Aorta (tissue), 5 donors: ENCODE data around the gene NFATC1. TPM values are rescaled to one million over a fixed set of nuclear protein-coding genes. Genes with fewer than 3 reads are reported as not detected.

Source experiments
- ATAC-seq: fragments of 200-7000 bp; cut with Tn5 transposase; one replicate; pipeline ENCODE4 v1.9.1; 2022; ENCODE audit warnings: moderate library complexity; ENCODE audit not compliant: low FRiP score
- DNase-seq, 2 donors: peaks; one replicate each; pipeline ENCODE4 v3.0.0-alpha.2; 2020
- H3K27ac ChIP-seq, 2 donors: one replicate each; pipeline ENCODE4 v1.5.1; 2013; ENCODE audit warnings: low read length in 2 of 2, mild to moderate bottlenecking in 2 of 2, moderate library complexity in 2 of 2, control low read depth in 1 of 2, inconsistent platforms in 1 of 2, low read depth in 1 of 2
- H3K27me3 ChIP-seq, 2 donors: one replicate each; pipeline ENCODE4 v1.6.1; 2013; ENCODE audit warnings: control low read depth in 1 of 2, low read length in 1 of 2, mild to moderate bottlenecking in 1 of 2, moderate library complexity in 1 of 2; ENCODE audit not compliant: insufficient read depth in 2 of 2, control insufficient read depth in 1 of 2
- H3K36me3 ChIP-seq, 2 donors: one replicate each; pipeline ENCODE4 v1.6.1; 2013; ENCODE audit warnings: control low read depth in 1 of 2, low read length in 1 of 2, mild to moderate bottlenecking in 1 of 2; ENCODE audit not compliant: insufficient read depth in 2 of 2, control insufficient read depth in 1 of 2
- H3K4me1 ChIP-seq, 2 donors: one replicate each; pipeline ENCODE4 v1.6.1; 2013; ENCODE audit warnings: low read length in 2 of 2, control low read depth in 1 of 2, mild to moderate bottlenecking in 1 of 2, moderate library complexity in 1 of 2; ENCODE audit not compliant: insufficient read depth in 2 of 2, control insufficient read depth in 1 of 2
- H3K4me3 ChIP-seq, 2 donors: one replicate each; pipeline ENCODE4 v1.5.1; 2013; ENCODE audit warnings: low read length in 2 of 2, control low read depth in 1 of 2, mild to moderate bottlenecking in 1 of 2
- H3K9me3 ChIP-seq: one replicate; pipeline ENCODE4 v1.6.1; 2013; ENCODE audit warnings: mild to moderate bottlenecking, low read length; ENCODE audit not compliant: control insufficient read depth
- WGBS, 2 donors: extraction: QIAGEN DNeasy Blood & Tissue Kit; methylation state at CpG; one replicate each; pipeline ENCODE4 v1.1.7; 2013; 5-methylcytosine and 5-hydroxymethylcytosine counted together
- intact Hi-C, 2 donors: fragments of 100-400 bp; cut with DNase I; formaldehyde crosslinking; loops; one replicate each; pipeline versions ENCODE4 v1.14.2 to v1.15.0; 2022
- polyA plus RNA-seq, 2 donors: library from polyadenylated mRNA; stranded (reverse); fragments of 200-250 nt; gene quantifications; one replicate each; pipeline ENCODE4 v1.2.3, GENCODE V29; 2013
- total RNA-seq, 2 donors: library from RNA; stranded (reverse); fragmentation: NEBNext Ultra II Directional; extraction: Animal tissue kit (Norgen Biotek cat#: 25700); gene quantifications; one replicate each; pipeline ENCODE4 v1.2.1, GENCODE V29; 2021
- donor health status: healthy with polysubstance abuse.
- donor health status: Bipolar disorder and iron deficiency.
- donor health status: DM: no; HTN: no; CAD: no.
- donor health status: DM: no; HTN: no; CAD: no.
- donor health status: DM: yes; HTN: yes; CAD: no.

NFATC1 gene
- total and polyA plus RNA-seq, 4 donors: 2.0 to 39.2 (median 22.2) TPM

DNA sequence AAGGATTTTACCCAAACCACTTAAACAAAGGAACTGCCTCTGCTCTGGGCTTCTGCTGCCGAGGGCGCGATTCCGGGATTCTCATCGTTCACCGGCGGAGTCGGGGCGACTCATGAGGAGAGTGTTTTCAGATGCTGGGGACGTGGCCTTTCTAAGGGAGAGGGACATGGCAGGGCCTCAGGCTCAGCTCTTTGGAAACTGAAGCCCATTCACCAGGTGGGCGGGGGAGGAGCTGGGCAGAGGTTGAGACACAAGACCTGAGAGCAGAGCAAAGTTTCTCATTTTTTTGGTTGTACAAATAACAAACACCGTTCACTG is 29.8 kb downstream of the NFATC1 start:
- 88 to 92% methylated on average over 12 of the region's 12 CpGs for WGBS, 2 donors
- H3K27me3 ChIP-seq: no peaks in the 10 kb centered on the region
- H3K4me1 ChIP-seq: no peaks in the 10 kb centered on the region
- H3K36me3 ChIP-seq: no peaks in the 10 kb centered on the region
- ATAC-seq (no peak), DNase-seq (no peak)
- no peak overlapping the region for H3K4me3 ChIP-seq
- no peaks in the 10 kb centered on the region for H3K9me3 ChIP-seq
- no peak overlapping the region for H3K27ac ChIP-seq
- intact Hi-C loops: no loop called here

DNA sequence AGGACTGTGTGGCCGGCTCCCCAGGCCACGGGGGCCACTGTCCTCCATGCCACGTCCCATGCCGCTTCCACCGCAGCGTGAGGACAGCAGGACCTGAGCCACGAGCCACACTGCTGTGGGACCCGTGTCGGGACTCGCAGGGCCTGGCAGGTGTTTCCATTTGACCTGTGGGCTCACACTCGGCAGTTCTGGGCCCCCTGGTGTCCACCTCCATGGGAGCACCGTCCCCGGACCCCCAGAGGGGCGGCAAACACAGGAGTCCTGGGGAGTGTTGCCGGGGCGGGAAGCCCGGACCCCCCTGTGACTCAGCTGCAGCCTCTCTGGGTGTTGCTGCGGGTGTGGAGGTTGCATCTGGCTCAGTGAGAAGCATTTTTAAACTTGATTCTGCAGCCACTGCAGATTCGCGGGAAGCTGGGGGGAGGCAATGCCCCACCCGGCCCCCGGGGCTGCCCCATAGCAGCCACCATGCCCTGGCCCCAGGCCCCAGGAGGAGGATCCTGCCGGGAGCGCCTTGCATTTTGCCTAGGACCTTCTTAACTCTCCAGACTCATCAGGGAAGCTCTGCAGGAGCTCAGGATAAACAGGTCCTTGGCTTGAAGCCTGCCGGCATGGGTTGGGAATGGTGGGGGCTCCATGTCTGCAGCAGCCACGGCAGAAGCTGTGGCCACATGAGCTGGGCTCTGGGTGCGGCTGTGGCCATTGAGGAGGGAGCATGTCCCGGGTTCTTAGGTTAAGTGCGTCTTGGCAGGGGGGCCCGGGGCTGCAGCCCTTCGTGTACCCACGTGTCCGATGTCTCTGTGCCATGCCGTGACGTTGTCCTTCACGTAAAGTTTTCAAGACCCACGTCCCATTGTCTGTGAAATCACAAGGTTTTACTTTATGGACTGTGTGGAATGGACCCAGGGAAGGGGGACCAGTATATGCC is 30.9 kb downstream of the NFATC1 start:
- DNase-seq (no peak), ATAC-seq (no peak)
- intact Hi-C loops: loop anchor here in 1 of 2 donors (1.0 kb wide), 1 partner anchor 16 kb away; no protein-coding TSS in a partner anchor
- Histone ChIP-seq H3K27me3 (no peaks in the 10 kb centered on the region), H3K36me3 (no peaks in the 10 kb centered on the region), H3K9me3 (no peaks in the 10 kb centered on the region), H3K4me3 (no peak overlapping the region), H3K4me1 (no peaks in the 10 kb centered on the region), H3K27ac (no peak overlapping the region)
- 92% methylated on average over 37 of the region's 37 CpGs for WGBS, 2 donors

DNA sequence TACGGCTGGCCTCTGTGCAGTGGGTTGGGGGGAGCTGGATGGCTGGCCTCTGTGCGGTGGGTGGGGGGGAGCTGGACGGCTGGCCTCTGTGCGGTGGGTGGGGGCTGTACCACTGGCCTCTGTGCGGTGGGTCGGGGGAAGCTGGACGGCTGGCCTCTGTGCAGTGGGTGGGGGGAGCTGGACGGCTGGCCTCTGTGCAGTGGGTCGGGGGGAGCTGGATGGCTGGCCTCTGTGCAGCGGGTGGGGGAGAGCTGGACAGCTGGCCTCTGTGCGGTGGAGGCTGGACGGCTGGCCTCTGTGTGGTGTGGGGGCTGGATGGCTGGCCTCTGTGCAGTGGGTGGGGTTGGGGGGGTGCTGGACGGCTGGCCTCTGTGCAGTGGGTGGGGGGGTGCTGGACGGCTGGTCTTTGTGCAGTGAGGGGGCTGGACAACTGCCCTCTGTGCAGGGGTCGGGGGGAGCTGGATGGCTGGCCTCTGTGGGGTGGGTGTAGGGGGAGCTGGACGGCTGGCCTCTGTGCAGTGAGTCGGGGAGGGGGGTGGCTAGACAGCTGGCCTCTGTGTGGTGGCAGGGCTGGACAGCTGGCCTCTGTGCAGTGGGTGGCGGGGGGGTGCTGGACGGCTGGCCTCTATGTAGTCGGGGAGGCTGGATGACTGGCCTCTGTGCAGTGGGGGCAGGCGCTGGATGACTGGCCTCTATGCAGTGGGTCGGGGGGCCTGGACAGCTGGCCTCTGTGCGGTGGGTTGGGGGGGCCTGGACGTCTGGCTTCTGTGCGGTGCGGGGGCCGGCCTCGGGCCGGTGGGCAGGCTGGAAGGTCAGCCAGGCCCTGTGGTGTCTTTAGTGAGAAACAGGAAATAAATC is 31.9 kb downstream of the NFATC1 start:
- Histone ChIP-seq H3K36me3 (no peaks in the 10 kb centered on the region), H3K4me3 (no peak overlapping the region), H3K27ac (no peak overlapping the region), H3K4me1 (no peaks in the 10 kb centered on the region), H3K9me3 (no peaks in the 10 kb centered on the region), H3K27me3 (no peaks in the 10 kb centered on the region)
- 91% methylated on average over 25 to 29 of the region's 29 CpGs for WGBS, 2 donors
- no peak for DNase-seq
- intact Hi-C loops: no loop called here
- no peak for ATAC-seq

DNA sequence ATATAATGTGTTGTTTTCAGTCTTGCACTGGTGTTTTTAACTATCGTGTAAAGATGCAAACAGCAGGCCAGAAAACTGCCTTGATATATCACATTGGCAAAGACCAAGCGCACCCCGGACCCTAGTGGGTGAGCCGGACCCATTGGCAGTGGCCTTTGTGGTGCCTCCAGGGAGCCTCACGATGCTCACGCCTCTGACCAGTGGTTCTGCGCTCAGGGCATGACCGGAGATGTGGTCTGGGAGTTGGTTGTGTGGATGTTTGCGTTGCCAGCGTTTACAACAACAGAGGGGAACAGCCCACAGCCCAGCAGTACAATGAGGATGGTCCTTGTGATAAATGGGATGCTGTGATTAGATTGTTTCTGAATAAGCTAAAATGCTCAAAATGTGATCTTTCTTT is 32.6 kb downstream of the NFATC1 start:
- no peak overlapping the region for H3K27ac ChIP-seq
- H3K4me3 ChIP-seq: no peak overlapping the region
- ATAC-seq (no peak), DNase-seq (no peak)
- intact Hi-C loops: no loop called here
- WGBS, 2 donors: 95 to 96% methylated on average over 10 of the region's 10 CpGs
- no peaks in the 10 kb centered on the region for H3K27me3 ChIP-seq
- H3K9me3 ChIP-seq: no peaks in the 10 kb centered on the region
- no peaks in the 10 kb centered on the region for H3K4me1 ChIP-seq
- no peaks in the 10 kb centered on the region for H3K36me3 ChIP-seq

DNA sequence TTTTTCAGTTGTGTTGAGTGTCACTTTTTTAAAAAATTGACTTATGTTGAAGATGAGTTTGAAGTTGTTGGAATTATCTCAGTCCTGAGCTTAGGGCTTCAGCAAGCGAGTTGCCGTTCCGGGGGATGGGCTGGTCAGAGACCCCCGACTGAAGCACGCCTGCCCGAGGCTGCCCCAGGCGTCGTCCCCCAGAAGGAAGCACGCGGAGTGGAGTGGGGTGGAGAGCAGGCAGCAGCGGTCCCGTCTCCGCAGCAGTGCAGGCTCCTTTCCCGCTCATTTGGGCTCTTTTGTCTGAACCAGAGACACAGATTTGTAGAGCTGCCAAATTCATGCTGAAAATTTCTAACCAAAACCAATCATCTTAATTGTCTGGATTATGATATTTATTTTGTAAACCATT is 33.7 kb downstream of the NFATC1 start:
- no peaks in the 10 kb centered on the region for H3K9me3 ChIP-seq
- ATAC-seq (no peak), DNase-seq (no peak)
- H3K27me3 ChIP-seq: no peaks in the 10 kb centered on the region
- H3K36me3 ChIP-seq: peaks cover 0 to 2% of the 10 kb centered on the region in 2 donors
- H3K27ac ChIP-seq: no peak overlapping the region
- no peak overlapping the region for H3K4me3 ChIP-seq
- intact Hi-C loops: no loop called here
- 91 to 94% methylated on average over 14 of the region's 14 CpGs for WGBS, 2 donors
- no peaks in the 10 kb centered on the region for H3K4me1 ChIP-seq

DNA sequence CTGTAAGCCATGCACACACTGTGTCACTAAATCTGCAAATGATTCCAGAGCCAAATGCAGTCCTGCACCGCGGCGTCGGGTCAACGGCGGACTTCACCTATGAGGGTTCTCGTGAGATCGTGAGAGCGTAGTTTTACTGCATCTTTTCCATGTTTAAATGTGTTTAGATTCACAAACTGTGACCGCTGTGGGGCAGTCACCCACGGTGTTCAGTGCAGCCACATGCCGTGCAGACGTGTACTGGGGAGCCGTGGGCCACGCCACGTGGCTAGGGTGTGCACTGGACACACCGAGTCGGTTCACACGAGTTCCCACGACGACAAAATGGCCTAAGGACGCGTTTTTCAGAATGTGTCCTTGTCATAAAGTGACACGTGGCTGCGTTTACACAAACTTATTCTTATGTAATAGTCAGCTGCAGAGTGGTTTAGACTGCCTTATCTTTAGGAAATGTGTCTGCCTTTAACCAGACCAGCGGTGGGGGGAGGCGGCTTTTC is 34.1 kb downstream of the NFATC1 start:
- Histone ChIP-seq H3K27me3 (no peaks in the 10 kb centered on the region), H3K4me3 (no peak overlapping the region), H3K9me3 (no peaks in the 10 kb centered on the region), H3K27ac (no peak overlapping the region), H3K36me3 (peaks cover 0 to 2% of the 10 kb centered on the region in 2 donors), H3K4me1 (no peaks in the 10 kb centered on the region)
- ATAC-seq (no peak), DNase-seq (no peak)
- intact Hi-C loops: no loop called here
- 88 to 90% methylated on average over 27 of the region's 27 CpGs for WGBS, 2 donors

DNA sequence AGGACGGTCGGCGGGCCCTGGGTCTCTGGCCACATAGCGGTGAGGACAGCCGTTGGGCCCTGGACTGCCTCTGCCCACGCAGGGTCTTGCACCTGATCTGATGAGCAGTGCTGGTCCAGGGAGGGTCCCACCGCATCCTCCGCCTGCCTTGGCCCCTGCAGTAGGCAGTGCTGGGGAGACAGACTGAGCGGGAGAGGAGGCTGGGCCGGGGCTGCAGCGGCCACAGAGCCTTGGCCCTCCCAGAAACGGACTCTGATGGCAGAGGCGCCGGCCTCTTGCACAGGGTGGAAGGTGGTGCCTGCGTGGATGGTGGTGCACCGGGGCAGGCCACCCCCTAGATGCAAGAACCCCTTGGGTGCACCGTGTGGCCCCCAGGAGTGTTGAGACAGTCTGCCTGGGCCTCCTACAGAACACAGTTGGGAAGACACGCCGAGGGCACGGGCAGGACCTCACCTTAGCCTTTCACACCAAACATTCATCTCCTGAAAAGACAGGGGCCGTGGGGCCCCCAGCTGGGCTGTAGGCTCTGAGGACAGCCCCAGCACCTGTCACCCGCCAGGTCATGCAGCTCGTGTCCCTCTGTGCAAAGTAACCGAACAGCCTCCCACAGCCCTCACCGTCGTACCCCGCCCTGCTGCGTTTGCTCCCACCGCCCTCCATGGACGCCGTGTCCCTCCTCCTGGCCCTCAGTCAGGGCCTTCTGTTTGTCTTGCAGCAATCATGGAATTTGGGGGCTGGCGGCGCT is 36.8 kb downstream of the NFATC1 start:
- intact Hi-C loops: no loop called here
- H3K9me3 ChIP-seq: no peaks in the 10 kb centered on the region
- ATAC-seq: no peak
- no peak for DNase-seq
- no peak overlapping the region for H3K4me3 ChIP-seq
- WGBS, 2 donors: 94 to 95% methylated on average over 33 of the region's 33 CpGs
- H3K27me3 ChIP-seq: no peaks in the 10 kb centered on the region
- H3K36me3 ChIP-seq: peaks cover 0 to 2% of the 10 kb centered on the region in 2 donors
- H3K27ac ChIP-seq: no peak overlapping the region
- H3K4me1 ChIP-seq: no peaks in the 10 kb centered on the region

DNA sequence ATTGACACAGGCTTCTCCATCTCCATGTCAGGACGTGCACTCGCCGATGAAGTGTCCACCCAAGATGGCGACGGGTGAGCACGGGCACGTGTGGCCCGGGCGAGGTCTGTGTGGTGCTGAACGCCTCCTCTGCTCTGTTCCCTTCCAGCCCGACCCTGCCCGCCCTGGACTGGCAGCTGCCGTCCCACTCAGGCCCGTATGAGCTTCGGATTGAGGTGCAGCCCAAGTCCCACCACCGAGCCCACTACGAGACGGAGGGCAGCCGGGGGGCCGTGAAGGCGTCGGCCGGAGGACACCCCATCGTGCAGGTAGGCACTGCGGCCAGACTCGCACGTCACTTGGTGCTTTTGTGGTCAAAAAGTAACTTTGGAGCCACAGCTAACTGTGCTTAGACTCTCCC is 37.7 kb downstream of the NFATC1 start:
- WGBS, 2 donors: 95 to 98% methylated on average over 27 of the region's 27 CpGs
- no peak for ATAC-seq
- intact Hi-C loops: no loop called here

More for the DNA sequence above, 37.7 kb downstream of the NFATC1 start:
- H3K27me3 ChIP-seq: no peaks in the 10 kb centered on the region
- H3K9me3 ChIP-seq: no peaks in the 10 kb centered on the region
- no peaks in the 10 kb centered on the region for H3K4me1 ChIP-seq
- H3K36me3 ChIP-seq: peaks cover 0 to 2% of the 10 kb centered on the region in 2 donors
- no peak overlapping the region for H3K27ac ChIP-seq
- DNase-seq: no peak
- no peak overlapping the region for H3K4me3 ChIP-seq
